IMR-90 (cell line): ENCODE data around the gene CFAP300. TPM values are rescaled to one million over a fixed set of nuclear protein-coding genes. Genes with fewer than 3 reads are reported as not detected.

ENCODE experiments used
- ATAC-seq: fragments of 200-7000 bp; cut with Tn5 transposase; 2 replicates; pipeline ENCODE4 v1.9.1; 2020; ENCODE audit warnings: low read depth, mild to moderate bottlenecking, moderate library complexity
- BruUV-seq: library from RNA; stranded (reverse); fragments of 400-500 nt; replicated peaks from 2 replicates; lab custom pipeline; 2021; lab: Mats Ljungman, UMichigan
- CTCF ChIA-PET: fragments of 300-600 bp; formaldehyde crosslinking; extraction: SDS; loops from one replicate; lab custom pipeline; 2021; ENCODE audit warnings: antibody characterized with exemption; lab: Yijun Ruan, JAX
- POLR2A ChIA-PET: fragments of 300-600 bp; sonication (Branson Sonifier 250); formaldehyde crosslinking; loops from one replicate; lab custom pipeline; 2022; ENCODE audit warnings: antibody characterized with exemption; ENCODE audit not compliant: unreplicated experiment; lab: Charles Lee
- DNase-seq: peaks from one replicate; pipeline ENCODE4 v3.0.0; 2013
- H2AFZ ChIP-seq: replicated peaks from 2 replicates; pipeline ENCODE3; 2013; ENCODE audit warnings: low read length, mild to moderate bottlenecking; ENCODE audit not compliant: poor library complexity
- H2AK5ac ChIP-seq: 2 replicates; pipeline ENCODE4 v1.6.1; 2013; ENCODE audit warnings: low read depth, low read length, inconsistent platforms
- H2AK9ac ChIP-seq: replicated peaks from 2 replicates; pipeline ENCODE3; 2013; ENCODE audit warnings: mild to moderate bottlenecking, low read depth, low read length, moderate library complexity; ENCODE audit not compliant: poor library complexity
- H2BK120ac ChIP-seq: 2 replicates; pipeline ENCODE4 v1.6.1; 2013; ENCODE audit warnings: low read depth, low read length, inconsistent platforms
- H2BK15ac ChIP-seq: 3 replicates; pipeline ENCODE4 v1.6.1; 2013; ENCODE audit warnings: low read depth, low read length, inconsistent platforms
- H2BK20ac ChIP-seq: 2 replicates; pipeline ENCODE4 v1.6.1; 2013; ENCODE audit warnings: low read depth, mild to moderate bottlenecking, inconsistent platforms, low read length, moderate library complexity
- H2BK5ac ChIP-seq: 2 replicates; pipeline ENCODE4 v1.6.1; 2013; ENCODE audit warnings: mild to moderate bottlenecking, low read depth, low read length, inconsistent platforms; ENCODE audit not compliant: poor library complexity, severe bottlenecking
- H3K14ac ChIP-seq: replicated peaks from 2 replicates; pipeline ENCODE4 v1.6.1; 2013; ENCODE audit warnings: low read depth, low read length, inconsistent platforms
- H3K18ac ChIP-seq: 2 replicates; pipeline ENCODE4 v1.6.1; 2013; ENCODE audit warnings: low read depth, low read length, control low read depth
- H3K23ac ChIP-seq: 2 replicates; pipeline ENCODE4 v1.6.1; 2013; ENCODE audit warnings: low read depth, low read length, inconsistent platforms
- H3K27ac ChIP-seq: 2 replicates; pipeline ENCODE4 v1.5.1; 2013; ENCODE audit warnings: mild to moderate bottlenecking, control low read depth, low read length; ENCODE audit not compliant: insufficient read depth
- H3K27me3 ChIP-seq: 2 replicates; pipeline ENCODE4 v1.6.1; 2013; ENCODE audit warnings: low read length; ENCODE audit not compliant: control insufficient read depth, insufficient read depth
- H3K36me3 ChIP-seq: 2 replicates; pipeline ENCODE4 v1.6.1; 2013; ENCODE audit warnings: low read length, mixed read lengths; ENCODE audit not compliant: control insufficient read depth, insufficient read depth
- H3K4ac ChIP-seq: 2 replicates; pipeline ENCODE4 v1.6.1; 2013; ENCODE audit warnings: low read depth, low read length, inconsistent platforms
- H3K4me1 ChIP-seq: 2 replicates; pipeline ENCODE4 v1.6.1; 2013; ENCODE audit warnings: low read length, mixed read lengths; ENCODE audit not compliant: control insufficient read depth, insufficient read depth
- H3K4me2 ChIP-seq: 2 replicates; pipeline ENCODE4 v1.6.1; 2013; ENCODE audit warnings: low read depth, mild to moderate bottlenecking, control low read depth, low read length, moderate library complexity
- H3K4me3 ChIP-seq: 2 replicates; pipeline ENCODE4 v1.5.1; 2013; ENCODE audit warnings: low read depth, mild to moderate bottlenecking, control low read depth, low read length, moderate library complexity; ENCODE audit not compliant: insufficient read depth
- H3K56ac ChIP-seq: 2 replicates; pipeline ENCODE4 v1.6.1; 2013; ENCODE audit warnings: low read length, inconsistent platforms; ENCODE audit not compliant: insufficient read depth; ENCODE audit errors: extremely low read depth
- H3K79me1 ChIP-seq, 2 experiments: 2 replicates each; pipeline ENCODE4 v1.6.1; 2013; ENCODE audit warnings: low read length in 2 of 2, inconsistent platforms in 1 of 2, low read depth in 1 of 2
- H3K9ac ChIP-seq: 2 replicates; pipeline ENCODE4 v1.6.1; 2013; ENCODE audit warnings: low read depth, low read length, control low read depth
- H3K9me1 ChIP-seq: 2 replicates; pipeline ENCODE4 v1.6.1; 2013; ENCODE audit warnings: low read length, inconsistent platforms; ENCODE audit not compliant: insufficient read depth
- H3K9me3 ChIP-seq: 2 replicates; pipeline ENCODE4 v1.6.1; 2013; ENCODE audit warnings: low read length; ENCODE audit not compliant: control insufficient read depth, insufficient read depth
- H4K20me1 ChIP-seq: 2 replicates; pipeline ENCODE4 v1.6.1; 2013; ENCODE audit warnings: low read length, inconsistent platforms; ENCODE audit not compliant: insufficient read depth
- H4K5ac ChIP-seq: 2 replicates; pipeline ENCODE4 v1.6.1; 2013; ENCODE audit warnings: mild to moderate bottlenecking, low read depth, low read length, control low read depth
- H4K8ac ChIP-seq, 2 experiments: 2 replicates each; pipeline ENCODE4 v1.6.1; 2013; ENCODE audit warnings: low read depth in 2 of 2, low read length in 2 of 2, control low read depth in 1 of 2, inconsistent platforms in 1 of 2
- H4K91ac ChIP-seq: 2 replicates; pipeline ENCODE4 v1.6.1; 2013; ENCODE audit warnings: low read depth, low read length, inconsistent platforms; ENCODE audit not compliant: insufficient read depth
- CEBPB ChIP-seq: IDR thresholded peaks from 2 replicates; pipeline ENCODE4 v1.6.1; 2012; ENCODE audit warnings: low read depth, low read length, improper control_type of control experiment
- CTCF ChIP-seq: conservative IDR thresholded peaks from 2 replicates; pipeline ENCODE4 v1.5.1; 2012; ENCODE audit warnings: mild to moderate bottlenecking, low read depth, low read length, improper control_type of control experiment
- WGBS, 2 experiments: methylation state at CpG; one replicate each; pipeline versions ENCODE4 v1.1.5 to v1.1.7; 2013; ENCODE audit warnings: missing lambda C conversion rate in 2 of 2; ENCODE audit not compliant: insufficient read length in 1 of 2; ENCODE audit errors: extremely low coverage in 2 of 2; 5-methylcytosine and 5-hydroxymethylcytosine counted together
- dilution Hi-C: fragments of 300-500 bp; cut with HindIII; formaldehyde crosslinking; loops from one replicate; pipeline ENCODE4 v1.14.3; 2018; ENCODE audit warnings: low sequenced_read_pairs; ENCODE audit not compliant: unreplicated experiment
- in situ Hi-C: fragments of 300-500 bp; cut with MboI; formaldehyde crosslinking; loops from 3 replicates; pipeline ENCODE4 v1.14.3; 2019; ENCODE audit warnings: low sequenced_read_pairs, inconsistent platforms, mixed read lengths
- intact Hi-C: fragments of 100-400 bp; cut with micrococcal nuclease; formaldehyde crosslinking; loops from 2 replicates; pipeline ENCODE4 v1.10.0; 2022
- polyA plus RNA-seq, 3 experiments: library from polyadenylated mRNA; depleted of rRNA; stranded (reverse); fragments of >200 nt; gene quantifications; 2 replicates each; pipeline ENCODE4 v1.2.3, GENCODE V29; 2012; ENCODE audit warnings: low replicate concordance in 1 of 3
- total RNA-seq: library from RNA; depleted of rRNA; stranded (reverse); fragments of >200 nt; gene quantifications from 2 replicates; pipeline ENCODE4 v1.2.3, GENCODE V29; 2012

Gene CFAP300
- total and polyA plus RNA-seq, 2 of the 4 experiments (the other 2 are of a cell fraction): 0.90 to 1.8 TPM

- Histone ChIP-seq H3K4ac (no peak overlapping the region), H3K14ac (no peak overlapping the region), H3K9me3 (no peaks in the 10 kb centered on the region), H2AK9ac (no peak overlapping the region), H2BK120ac (no peak overlapping the region), H2BK15ac (no peak overlapping the region), H3K27me3 (no peaks in the 10 kb centered on the region), H3K4me3 (no peak overlapping the region), H4K5ac (no peak overlapping the region), H3K56ac (no peak overlapping the region), H2BK20ac (no peak overlapping the region), H2AK5ac (no peak overlapping the region), H2AFZ (no peak overlapping the region), H4K91ac (no peak overlapping the region), H3K36me3 (peaks cover 6% of the 10 kb centered on the region), H3K18ac (no peak overlapping the region), H3K9ac (no peak overlapping the region), H2BK5ac (peak overlapping the region; percentile 69), H3K27ac (peak overlapping the region; percentile 19; the same call in 1 of the 2 replicates), H3K4me2 (no peak overlapping the region; the same call in 1 of the 2 replicates), H4K20me1 (peaks cover 42% of the 10 kb centered on the region), H3K79me1 (peaks cover 0 to 31% of the 10 kb centered on the region in 2 experiments; a peak in 2 of 4 replicates), H3K23ac (0 out of 2 replicates have a peak overlapping the region, but pooled peaks have one; percentile 37), H3K9me1 (peaks cover 8% of the 10 kb centered on the region), H4K8ac (no peak overlapping the region), H3K4me1 (peaks cover 22% of the 10 kb centered on the region)
- DNase-seq (peak; percentile 17), ATAC-seq (no peak)
- intact Hi-C loops (no loop called here), in situ Hi-C loops (no loop called here), dilution Hi-C loops (no loop called here)
- WGBS, 2 experiments: no CpG with 5 or more reads among the region's 2 CpGs
- POLR2A ChIA-PET: no interaction called here
- BruUV-seq: no TSS peak
- TF ChIP-seq CTCF: no peak
- peak; percentile 56; the same call in 1 of the 2 replicates for TF ChIP-seq CEBPB
- CTCF ChIA-PET: no interaction called here
Observed at GRCh38 chr11:102116453-102117205, 69.4 kb downstream of the CFAP300 start.
